Activated gamma-delta T cell (primary cell): Measurements from ENCODE around the gene TVP23C.
"Not testable (repeated sequence)": the region's sequence is repeated elsewhere in the genome, so short reads cannot be mapped to it uniquely, and the experiment has no call there.

Experiments
- DNase-seq: peaks from one replicate; lab custom pipeline; 2025; lab: John Stamatoyannopoulos, UW

TVP23C gene

GRCh38 chr17:15526292-15527218 is 36.7 kb downstream of the TVP23C start:
- DNase-seq = not testable (repeated sequence)

- DNase-seq = not testable (repeated sequence)
Measured at GRCh38 chr17:15524990-15525985, 38.0 kb downstream of the TVP23C start.

- no peak for DNase-seq
Measured at GRCh38 chr17:15516150-15516549, 47.1 kb downstream of the TVP23C start.

GRCh38 chr17:15514469-15514868 is 48.8 kb downstream of the TVP23C start:
- no peak for DNase-seq

- DNase-seq = no peak
Measured at GRCh38 chr17:15513856-15514459, 49.3 kb downstream of the TVP23C start.

- DNase-seq = no peak
Measured at GRCh38 chr17:15513058-15513791, 50.1 kb downstream of the TVP23C start.

- no peak for DNase-seq
Measured at GRCh38 chr17:15512071-15512709, 51.1 kb downstream of the TVP23C start.

- DNase-seq = no peak
Measured at GRCh38 chr17:15511142-15511541, 52.1 kb downstream of the TVP23C start.

GRCh38 chr17:15510361-15510760 is 52.9 kb downstream of the TVP23C start:
- no peak for DNase-seq

- no peak for DNase-seq
Measured at GRCh38 chr17:15509095-15509494, 54.2 kb downstream of the TVP23C start.

GRCh38 chr17:15508466-15508865 is 54.8 kb downstream of the TVP23C start:
- no peak for DNase-seq

GRCh38 chr17:15507896-15508295 is 55.4 kb downstream of the TVP23C start:
- no peak for DNase-seq

GRCh38 chr17:15507001-15507400 is 56.3 kb downstream of the TVP23C start:
- DNase-seq = no peak

GRCh38 chr17:15505708-15506107 is 57.6 kb downstream of the TVP23C start:
- not testable (repeated sequence) for DNase-seq

- DNase-seq = no peak
Measured at GRCh38 chr17:15503731-15504130, 59.6 kb downstream of the TVP23C start.

GRCh38 chr17:15502369-15503112 is 60.7 kb downstream of the TVP23C start:
- DNase-seq = no peak

- DNase-seq = no peak
Measured at GRCh38 chr17:15501793-15502192, 61.5 kb downstream of the TVP23C start.

GRCh38 chr17:15501282-15501681 is 62.0 kb downstream of the TVP23C start:
- DNase-seq = no peak

- DNase-seq = no peak
Measured at GRCh38 chr17:15498107-15498506, 65.2 kb downstream of the TVP23C start.
